NCI-H748 (cell line): ENCODE data around the gene SLC30A5.
A peak's percentile ranks its signal among the peaks of the same experiment; 100 is the strongest.
"Not testable (repeated sequence)": the region's sequence is repeated elsewhere in the genome, so short reads cannot be mapped to it uniquely, and the experiment has no call there.

Source experiments
- DNase-seq: peaks from one replicate; lab custom pipeline; 2025; ENCODE audit not compliant: unreplicated experiment; lab: John Stamatoyannopoulos, UW

Gene SLC30A5

DNA sequence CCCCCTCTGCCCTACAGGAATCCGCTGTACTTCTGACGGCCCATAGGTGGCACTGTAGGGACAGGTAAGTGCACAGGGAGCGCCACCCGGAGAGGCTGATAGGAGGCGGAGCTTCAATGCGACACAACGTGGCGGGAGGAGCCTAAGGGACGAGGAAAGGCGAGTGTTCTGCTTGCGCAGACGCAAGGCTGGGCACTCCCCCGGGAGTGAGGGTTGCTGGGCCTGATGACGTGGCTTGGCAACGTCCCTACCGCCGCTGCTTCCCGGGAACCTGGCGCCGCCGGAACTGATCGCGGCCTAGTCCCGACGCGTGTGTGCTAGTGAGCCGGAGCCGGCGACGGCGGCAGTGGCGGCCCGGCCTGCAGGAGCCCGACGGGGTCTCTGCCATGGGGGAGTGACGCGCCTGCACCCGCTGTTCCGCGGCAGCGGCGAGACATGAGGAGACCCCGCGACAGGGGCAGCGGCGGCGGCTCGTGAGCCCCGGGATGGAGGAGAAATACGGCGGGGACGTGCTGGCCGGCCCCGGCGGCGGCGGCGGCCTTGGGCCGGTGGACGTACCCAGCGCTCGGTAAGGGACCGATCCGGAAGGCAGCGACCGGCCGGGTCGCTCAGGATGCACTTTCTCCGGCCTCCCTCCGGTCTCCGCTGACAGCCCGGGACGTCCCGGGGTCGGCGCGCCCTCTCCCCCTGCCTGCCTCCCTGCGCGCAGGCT is at the start of gene SLC30A5:
Gene SLC30A5, plus strand, starts transcription at position 244 of the 712 bp plus-strand sequence. Its CDS starts 242 bp downstream, at position 486.
- peak; percentile 99 for DNase-seq

DNA sequence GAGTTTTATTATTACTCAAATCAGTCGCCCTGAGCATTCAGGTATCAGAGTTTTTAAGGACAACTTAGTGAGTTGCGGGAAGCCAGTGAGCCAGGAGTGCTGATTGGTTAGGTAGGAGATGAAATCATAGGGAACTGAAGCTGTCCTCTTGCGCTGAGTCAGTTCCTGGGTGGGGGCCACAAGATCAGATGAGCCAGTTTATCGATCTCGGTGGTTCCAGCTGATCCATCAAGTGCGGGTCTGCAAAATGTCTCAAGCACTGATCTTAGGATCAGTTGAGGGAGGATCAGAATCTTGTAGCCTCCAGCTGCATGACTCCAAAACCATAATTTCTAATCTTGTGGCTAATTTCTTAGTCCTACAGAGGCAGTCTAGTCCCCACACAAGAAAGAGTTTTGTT is 48.6 kb upstream of the SLC30A5 start:
- DNase-seq, result not testable (repeated sequence)

DNA sequence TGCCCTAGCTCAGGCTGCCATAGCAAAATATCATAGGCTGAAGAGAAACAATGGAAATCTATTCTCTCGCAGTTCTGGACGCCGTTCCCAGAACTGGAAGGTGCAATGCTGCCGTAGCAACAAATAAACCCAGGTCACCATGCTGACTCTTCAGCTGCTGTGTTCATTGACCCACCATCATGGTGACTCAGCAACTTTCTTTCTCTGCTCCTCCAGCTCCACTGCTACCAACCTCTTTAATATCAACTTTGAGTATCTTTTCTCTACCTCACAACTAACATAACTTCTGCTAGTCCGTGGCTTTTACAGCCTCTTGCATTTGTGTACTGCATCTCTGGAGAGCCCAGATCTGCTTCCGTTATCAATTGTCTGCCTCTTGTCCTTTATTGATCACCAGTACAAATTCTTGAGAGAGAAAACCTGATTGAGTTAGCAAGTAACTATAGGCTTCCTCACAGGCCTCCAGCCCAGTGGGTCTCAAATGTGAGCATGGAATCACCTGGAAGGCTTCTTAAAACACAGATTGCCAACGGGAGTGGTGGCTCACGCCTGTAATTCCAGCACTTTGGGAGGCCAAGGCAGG is 47.3 kb upstream of the SLC30A5 start:
- DNase-seq, result peak; percentile 55

DNA sequence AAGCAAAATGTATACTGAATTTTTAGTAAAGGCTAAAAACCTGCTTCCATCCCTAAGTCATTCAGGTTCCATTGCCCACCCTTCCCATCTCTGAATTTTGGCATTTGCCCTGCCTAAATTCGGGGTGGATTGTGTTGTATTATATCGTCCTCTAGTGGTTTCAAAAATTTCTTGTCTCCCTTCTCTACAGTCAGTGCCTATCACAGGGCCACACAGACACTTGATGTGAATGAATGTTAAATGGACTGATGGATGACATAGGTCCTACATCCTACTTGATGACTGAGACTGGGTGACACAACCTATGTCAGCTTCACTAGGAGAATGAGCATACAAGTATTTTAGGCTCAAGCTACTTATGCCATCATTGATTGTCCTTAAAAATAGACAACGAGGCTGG is 45.6 kb upstream of the SLC30A5 start:
- DNase-seq, result peak; percentile 13

DNA sequence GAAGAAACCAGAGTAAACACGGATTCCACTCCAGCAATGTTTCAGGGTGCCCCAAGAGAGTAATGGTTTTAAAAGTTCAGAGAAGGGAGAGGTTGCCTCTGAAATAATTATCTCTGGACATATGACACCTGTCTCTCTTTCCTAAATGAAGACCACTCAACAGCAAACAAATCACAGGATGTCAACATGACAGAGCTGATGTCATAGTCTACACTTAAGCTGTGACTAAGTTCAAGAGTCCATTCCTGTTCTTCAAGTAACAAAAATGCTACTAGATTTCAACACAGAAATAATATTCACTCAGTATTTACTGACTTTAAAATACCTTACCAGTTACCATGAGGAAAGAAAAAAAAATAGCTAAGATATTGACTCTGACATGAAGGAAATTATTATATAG is 44.7 kb upstream of the SLC30A5 start:
- DNase-seq, result peak; percentile 37

DNA sequence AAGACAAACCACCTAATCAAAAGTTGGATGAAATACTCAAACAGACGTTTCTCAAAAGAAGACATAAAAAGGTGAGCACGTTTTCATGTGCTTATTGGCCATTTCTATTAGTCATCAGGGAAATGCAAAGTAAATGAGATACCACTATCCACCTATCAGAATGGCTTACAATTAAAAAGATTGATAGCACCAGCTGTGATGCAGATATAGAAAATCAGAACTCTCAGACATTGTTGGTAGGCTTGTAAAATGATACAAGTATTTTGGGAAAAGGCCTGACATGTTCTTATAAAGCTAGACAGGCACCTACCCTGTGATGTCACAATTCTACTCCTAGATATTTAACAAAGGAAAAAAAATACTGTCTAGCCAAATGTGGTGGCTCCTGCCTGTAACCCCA is 44.0 kb upstream of the SLC30A5 start:
- DNase-seq, result no peak

DNA sequence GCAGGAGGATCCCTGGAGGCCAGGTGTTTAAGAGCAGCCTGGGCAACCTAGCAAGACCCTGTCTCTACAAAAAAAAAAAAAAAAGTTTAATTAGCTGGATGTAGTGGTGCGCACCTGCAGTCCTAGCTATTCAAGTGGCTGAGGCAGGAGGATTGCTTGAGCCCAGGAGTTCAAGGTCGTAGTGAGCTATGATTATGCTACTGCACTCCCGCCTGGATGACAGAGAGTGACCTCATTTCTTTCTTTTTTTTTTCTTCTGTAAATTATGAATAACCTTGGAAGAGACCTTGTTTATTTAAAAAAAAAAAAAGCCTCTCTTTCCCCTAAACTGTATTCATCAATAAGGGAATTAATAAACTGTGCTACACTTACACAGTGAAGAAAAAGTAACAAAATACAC is 43.6 kb upstream of the SLC30A5 start:
- no peak for DNase-seq

DNA sequence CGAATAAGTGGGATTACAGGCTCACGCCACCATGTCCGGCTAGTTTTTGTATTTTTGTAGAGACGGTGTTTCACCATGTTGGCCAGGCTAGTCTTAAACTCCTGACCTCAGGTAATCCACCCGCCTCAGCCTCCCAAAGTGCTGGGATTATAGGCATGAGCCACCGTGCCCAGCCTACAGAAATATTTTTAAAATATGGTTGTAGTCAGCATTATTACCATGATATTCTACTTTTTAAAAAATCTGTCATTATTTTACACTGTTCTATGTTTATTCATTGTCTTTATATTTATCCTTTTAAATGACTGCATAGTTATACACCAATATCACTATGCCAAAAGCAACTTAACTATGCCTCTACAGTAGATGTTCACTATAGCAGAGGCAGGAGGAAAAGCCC is 41.6 kb upstream of the SLC30A5 start:
- DNase-seq, result no peak

DNA sequence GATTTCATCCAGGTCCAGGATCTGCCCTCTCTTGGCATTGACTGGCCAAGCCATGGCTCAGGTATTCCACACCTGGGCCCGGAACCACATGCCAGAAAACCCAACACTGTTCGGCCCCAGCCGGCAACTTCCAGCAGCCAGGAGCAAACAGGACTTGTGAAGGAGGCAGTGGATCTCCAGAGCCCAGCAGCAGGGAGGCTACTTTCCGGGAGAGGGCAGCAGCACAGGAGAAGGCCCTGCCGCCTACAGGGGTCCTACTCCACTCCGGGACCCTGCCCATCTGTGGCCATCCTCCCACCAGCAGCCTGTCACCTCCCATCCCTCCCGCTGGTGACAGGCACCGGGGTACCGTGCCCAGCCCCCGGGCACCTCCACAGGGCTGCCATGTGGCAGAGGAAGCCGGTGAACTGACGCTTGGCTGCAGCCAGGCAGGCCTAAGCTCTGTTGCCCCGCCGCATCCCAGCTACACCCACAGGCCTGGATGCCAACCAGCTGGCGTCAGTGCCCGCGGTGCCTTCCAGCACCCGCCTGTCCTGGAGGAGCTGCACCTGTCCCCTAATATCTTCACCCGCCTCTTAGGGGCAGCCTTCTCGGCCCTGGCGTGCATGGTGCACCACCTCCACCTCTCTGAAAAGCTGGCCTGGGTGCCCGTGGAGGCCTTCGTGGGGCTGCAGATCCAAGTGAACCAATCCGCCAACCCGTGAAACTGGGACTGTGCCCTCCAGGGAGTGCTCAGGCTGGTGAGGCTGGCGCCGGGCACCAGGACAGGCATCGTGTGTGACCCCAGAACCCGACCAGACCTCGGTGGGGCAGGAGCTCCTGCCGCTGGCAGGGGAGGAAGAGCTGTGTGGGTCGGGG is 18.9 kb upstream of the SLC30A5 start:
- no peak for DNase-seq

DNA sequence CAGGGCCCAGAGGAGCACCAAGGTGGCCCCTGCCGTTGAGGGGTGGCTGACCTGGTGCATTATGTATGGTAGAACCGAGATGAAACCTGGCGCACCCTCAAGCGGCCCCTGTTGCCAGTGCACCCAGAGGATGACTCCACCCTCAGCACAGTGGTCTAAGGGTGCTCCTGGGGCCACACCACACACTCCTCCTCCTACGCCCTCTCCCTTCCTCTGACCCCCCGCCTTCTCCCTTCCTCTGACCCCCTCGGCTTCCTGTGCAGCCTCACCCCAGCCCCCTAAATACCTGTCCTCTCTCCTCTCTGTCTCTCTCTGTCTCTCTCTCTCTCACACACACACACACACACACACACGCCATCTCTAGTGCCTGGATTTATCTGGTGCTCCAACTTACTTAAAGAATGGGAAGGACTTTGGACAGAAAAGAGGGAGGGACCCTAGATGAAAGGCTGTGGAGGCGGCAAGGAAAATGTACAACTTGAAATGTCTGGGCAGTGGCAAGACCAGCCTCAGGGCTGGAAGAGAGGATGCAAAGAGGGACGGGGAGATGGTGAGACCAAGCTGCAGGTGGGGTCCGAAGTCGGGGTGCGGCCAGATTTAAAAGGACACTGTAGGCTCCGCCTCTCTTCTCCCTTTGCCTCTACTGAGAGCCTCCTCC is 18.2 kb upstream of the SLC30A5 start:
- DNase-seq, result no peak

DNA sequence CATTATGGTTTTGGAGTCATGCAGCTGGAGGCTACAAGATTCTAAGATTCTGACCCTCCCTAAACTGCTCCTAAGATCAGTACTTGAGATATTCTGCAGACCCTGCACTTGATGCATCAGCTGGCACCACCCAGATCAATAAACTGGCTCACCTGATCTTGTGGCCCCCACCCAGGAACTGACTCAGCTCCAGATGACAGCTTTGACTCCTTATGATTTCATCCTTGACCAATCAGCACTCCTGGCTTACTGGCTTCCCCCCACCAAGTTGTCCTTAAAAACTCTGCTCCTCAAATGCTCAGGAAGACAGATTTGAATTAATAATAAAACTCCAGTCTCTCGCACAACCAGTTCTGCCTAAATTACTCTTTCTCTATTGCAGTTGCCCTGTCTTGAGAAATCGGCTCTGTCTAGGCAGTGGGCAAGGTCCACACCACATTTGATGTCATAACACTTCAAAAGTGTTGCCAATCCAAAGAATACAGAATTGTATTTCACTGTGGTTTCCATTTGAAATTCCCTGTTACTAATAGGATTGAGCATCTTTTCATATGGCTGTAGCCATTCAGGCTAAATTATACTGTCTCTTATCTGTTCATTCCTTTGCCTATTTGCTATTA is 14.8 kb upstream of the SLC30A5 start:
- no peak for DNase-seq

DNA sequence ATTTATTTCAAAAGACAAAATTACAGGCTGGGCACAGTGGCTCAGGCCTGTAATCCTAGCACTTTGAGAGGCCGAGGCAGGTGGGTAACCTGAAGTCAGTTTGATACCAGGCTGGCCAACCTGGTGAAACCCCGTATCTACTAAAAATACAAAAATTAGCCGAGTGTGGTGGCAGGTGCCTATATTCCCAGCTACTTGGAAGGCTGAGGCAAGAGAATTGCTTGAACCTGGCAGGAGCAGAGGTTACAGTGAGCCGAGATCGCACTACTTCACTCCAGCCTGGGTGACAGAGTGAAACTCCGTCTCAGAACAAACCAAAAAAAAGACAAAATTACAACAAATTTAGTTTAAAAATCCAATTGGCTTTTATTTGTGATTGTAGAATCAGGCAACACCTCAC is 14.3 kb upstream of the SLC30A5 start:
- no peak for DNase-seq

DNA sequence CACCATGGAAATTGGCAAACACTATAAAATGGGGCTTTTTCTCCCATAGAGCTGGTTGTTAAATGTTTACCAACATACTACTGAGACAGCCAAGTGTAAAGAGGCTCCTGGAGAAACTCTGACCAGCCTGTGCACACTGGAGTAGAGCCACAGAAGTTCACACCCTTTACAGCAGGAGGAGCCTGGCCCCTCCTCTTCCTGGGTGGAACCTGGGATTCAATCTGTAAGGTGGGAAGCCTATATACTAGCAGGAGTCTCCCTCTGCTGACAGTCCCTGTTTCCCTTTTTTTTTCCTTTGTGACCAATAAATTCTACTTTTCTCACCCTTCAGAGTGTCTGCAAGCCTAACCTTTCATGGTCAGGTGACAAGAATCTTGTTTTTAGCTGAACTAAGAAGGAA is 10.4 kb upstream of the SLC30A5 start:
- DNase-seq, result peak; percentile 55

DNA sequence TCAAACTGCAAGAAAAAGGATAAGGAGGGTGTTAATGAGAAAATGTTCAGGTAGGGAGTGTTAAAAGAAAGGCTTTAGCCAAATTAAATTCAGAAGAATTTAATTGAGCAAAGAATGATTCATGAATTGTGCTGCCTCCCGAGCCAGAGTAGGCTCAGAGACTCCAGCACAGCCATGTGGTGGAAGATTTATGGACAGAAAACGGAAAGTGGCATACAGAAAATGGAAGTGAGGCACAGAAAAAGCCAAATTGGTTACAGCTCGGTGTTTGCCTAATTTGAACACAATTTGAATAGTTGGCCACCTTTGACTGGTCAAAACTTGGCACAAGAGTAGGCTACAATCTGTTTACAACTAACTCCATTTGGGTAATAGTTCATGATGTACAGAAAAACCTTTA is 9.6 kb upstream of the SLC30A5 start:
- DNase-seq, result no peak

DNA sequence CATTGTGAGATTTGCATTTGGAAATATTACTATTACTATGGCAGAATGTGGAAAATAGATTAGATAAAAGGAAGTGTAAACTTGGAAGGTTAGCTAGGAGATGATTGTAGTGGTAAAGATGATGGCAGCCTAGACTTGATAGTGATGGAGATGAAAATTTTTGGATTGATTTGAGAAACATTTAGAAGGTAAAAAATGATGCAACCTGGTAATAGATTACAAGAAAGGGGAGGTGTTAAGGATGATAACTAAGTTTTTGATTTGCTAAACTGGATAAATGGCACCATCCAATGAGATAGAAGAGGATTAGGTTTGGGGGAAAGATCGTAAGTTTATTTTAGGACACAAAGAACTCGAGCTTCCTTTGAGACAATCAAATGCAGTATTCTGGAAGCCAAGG is 8.9 kb upstream of the SLC30A5 start:
- DNase-seq, result no peak

DNA sequence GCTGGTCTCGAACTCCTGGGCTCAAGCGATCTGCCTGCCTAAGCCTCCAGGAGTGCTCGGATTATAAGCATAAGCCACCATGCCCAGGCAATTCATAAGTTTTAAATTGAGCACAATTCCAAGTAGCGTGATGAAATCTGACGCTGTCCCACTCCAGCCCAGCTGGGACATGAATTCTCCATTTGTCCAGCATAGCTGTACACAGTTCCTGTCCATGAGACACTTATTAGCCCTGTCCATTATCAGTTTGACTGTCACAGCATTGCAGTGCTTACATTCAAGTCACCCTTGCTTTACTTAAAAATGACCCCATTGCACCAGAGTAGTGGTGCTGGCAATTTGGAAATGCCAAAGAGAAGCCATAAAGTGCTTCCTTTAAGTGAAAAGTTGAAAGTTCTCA is 7.6 kb upstream of the SLC30A5 start:
- DNase-seq, result no peak

DNA sequence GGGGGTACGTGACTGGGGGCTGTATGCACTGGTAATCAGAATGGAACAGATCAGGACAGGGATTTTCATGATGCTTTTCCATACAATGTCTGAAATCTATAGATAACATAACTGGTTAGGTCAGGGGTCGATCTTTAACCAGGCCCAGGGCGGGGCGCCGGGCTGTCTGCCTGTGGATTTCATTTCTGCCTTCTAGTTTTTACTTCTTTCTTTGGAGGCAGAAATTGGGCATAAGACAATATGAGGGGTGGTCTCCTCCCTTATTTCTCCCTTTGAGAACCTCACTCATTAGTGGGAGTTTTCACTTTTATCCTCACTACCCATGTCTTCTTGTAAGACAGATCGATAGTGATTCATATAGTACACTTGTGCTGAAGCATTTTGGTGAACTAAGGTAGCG is 5.8 kb upstream of the SLC30A5 start:
- not testable (repeated sequence) for DNase-seq

DNA sequence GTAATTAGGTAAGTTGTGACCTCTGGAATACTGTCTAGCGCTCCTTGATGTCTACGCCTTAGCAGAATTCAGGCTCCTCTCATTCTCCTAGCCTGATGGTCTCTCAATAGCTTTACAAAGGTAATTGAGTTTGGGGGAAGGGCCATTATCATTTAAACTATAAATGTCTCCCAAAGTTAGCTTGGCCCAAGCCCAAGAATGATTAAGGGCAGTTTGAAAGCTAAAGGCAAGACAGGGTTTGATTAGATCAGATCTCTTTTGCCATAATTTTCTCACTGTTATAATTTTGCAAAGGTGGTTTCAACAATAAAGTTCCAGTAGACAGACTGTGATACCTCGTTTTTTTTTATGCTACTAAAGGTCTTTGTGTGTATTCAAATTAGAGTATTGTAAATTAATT is 3.7 kb upstream of the SLC30A5 start:
- DNase-seq, result no peak

DNA sequence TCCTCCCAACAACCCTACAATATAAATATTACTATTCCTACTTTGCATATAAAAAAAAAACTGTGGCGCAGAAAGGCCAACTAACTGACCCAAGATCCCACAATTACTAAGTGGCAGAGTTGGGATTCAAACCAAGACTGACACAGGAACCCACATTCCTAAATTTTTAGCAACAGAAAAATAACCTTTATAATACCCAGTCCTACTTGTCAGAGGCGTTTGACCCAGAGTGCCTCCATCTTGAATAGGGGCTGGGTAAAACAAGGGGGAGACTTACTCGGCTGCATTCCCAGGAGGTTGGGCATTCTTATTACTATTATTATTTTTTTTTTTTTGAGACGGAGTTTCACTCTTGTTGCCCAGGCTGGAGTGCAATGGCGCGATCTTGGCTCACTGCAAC is 2.0 kb upstream of the SLC30A5 start:
- DNase-seq, result no peak

DNA sequence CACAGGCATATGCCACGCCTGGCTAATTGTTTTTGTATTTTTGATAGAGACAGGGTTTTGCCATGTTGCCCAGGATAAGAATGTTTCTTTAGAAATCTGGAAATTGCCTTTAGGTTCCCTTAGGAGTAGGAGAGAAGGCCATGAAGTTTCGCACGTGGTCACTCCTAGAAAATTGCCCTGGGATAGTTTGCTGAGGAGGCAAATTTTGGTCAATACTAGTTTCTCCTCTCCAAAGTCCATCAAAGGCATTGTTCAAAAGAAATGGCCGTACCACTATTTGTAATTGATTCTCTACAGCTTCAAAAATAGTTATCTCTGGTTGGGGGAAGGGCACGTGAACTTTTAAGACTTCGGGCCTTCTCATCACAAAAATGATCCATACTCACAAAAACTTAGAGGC is 845 bp upstream of the SLC30A5 start:
- no peak for DNase-seq

DNA sequence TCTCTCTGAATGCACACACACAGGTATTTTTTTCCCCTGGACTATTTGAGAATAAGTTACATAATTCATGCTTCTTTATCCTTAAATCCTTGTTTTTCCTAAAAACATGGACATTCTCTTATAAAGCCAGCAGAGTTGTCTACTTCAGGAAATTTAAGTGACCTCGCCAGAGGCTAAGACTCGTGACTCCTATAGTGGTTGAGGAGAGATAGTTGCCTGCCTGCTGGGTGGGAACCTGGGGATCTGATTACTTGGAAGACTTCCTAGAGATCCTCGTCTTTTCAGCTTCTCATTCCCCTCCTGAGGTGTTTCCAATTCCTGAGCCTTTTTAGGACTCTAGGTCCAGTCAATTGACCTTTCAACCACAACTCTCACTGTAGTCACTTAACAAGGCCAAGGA is 5.5 kb downstream of the SLC30A5 start:
- no peak for DNase-seq
